ENCODE data around the gene CATSPER3.

DNA sequence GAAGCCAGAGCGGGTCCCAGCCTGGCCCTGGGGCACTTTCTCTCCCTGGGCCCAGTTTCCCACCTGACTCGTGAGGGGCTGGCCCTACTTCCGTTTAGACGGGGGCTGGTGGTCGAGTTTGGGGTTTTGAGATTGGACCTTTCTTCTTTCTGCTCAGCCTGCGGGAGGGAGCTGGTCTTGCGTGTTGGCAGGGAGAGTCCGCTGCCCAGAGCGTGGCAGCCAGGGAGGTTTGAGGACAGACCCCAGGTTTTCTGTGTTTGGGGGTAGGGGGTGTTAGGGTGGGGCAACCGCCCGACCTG, 72.3 kb downstream of the CATSPER3 start:
- TF ChIP-seq, protein P1, sequence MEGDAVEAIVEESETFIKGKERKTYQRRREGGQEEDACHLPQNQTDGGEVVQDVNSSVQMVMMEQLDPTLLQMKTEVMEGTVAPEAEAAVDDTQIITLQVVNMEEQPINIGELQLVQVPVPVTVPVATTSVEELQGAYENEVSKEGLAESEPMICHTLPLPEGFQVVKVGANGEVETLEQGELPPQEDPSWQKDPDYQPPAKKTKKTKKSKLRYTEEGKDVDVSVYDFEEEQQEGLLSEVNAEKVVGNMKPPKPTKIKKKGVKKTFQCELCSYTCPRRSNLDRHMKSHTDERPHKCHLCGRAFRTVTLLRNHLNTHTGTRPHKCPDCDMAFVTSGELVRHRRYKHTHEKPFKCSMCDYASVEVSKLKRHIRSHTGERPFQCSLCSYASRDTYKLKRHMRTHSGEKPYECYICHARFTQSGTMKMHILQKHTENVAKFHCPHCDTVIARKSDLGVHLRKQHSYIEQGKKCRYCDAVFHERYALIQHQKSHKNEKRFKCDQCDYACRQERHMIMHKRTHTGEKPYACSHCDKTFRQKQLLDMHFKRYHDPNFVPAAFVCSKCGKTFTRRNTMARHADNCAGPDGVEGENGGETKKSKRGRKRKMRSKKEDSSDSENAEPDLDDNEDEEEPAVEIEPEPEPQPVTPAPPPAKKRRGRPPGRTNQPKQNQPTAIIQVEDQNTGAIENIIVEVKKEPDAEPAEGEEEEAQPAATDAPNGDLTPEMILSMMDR (IDR thresholded peaks at IDR 0.05; ENCODE audit: insufficient read depth, low read length): no peak
- TF ChIP-seq GABPA (IDR thresholded peaks at IDR 0.05; ENCODE audit: low read depth): no peak
- TF ChIP-seq, protein P2, sequence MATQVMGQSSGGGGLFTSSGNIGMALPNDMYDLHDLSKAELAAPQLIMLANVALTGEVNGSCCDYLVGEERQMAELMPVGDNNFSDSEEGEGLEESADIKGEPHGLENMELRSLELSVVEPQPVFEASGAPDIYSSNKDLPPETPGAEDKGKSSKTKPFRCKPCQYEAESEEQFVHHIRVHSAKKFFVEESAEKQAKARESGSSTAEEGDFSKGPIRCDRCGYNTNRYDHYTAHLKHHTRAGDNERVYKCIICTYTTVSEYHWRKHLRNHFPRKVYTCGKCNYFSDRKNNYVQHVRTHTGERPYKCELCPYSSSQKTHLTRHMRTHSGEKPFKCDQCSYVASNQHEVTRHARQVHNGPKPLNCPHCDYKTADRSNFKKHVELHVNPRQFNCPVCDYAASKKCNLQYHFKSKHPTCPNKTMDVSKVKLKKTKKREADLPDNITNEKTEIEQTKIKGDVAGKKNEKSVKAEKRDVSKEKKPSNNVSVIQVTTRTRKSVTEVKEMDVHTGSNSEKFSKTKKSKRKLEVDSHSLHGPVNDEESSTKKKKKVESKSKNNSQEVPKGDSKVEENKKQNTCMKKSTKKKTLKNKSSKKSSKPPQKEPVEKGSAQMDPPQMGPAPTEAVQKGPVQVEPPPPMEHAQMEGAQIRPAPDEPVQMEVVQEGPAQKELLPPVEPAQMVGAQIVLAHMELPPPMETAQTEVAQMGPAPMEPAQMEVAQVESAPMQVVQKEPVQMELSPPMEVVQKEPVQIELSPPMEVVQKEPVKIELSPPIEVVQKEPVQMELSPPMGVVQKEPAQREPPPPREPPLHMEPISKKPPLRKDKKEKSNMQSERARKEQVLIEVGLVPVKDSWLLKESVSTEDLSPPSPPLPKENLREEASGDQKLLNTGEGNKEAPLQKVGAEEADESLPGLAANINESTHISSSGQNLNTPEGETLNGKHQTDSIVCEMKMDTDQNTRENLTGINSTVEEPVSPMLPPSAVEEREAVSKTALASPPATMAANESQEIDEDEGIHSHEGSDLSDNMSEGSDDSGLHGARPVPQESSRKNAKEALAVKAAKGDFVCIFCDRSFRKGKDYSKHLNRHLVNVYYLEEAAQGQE (IDR thresholded peaks at IDR 0.05; ENCODE audit: insufficient replicate concordance, low read depth): no peak
- no peak for TF ChIP-seq POLR2AphosphoS5 (IDR thresholded peaks at IDR 0.05; ENCODE audit: low read depth)
